Natural killer cell treated with Interleukin-12 subunit alpha and Interleukin-12 subunit beta and Interleukin-15 and Interleukin-18, amount 100 ng/mL, for 72 hours (primary cell): ENCODE data around the gene ARHGAP26. TPM values are rescaled to one million over a fixed set of nuclear protein-coding genes. Genes with fewer than 3 reads are reported as not detected.
A peak's percentile ranks its signal among the peaks of the same experiment; 100 is the strongest.

Source experiments
- ATAC-seq, 2 donors: fragments of 150-1000 bp; cut with Tn5 transposase in 1 of 2; sonication (Bioruptor Pico), chemical (Tn5 transposase) in 1 of 2; 2 replicates each; pipeline ENCODE4 v1.10.0; 2021
- DNase-seq: peaks from one replicate; pipeline ENCODE4 v3.0.0; 2022; ENCODE audit warnings: low spot score
- H3K27ac Mint-ChIP-seq, 2 donors: 1 replicate in 1 of 2; 2 replicates in 1 of 2; pipeline ENCODE4 v1.8.0; 2022; ENCODE audit warnings: mixed read lengths in 2 of 2, mild to moderate bottlenecking in 1 of 2, moderate library complexity in 1 of 2
- H3K27me3 Mint-ChIP-seq, 2 donors: 1 replicate in 1 of 2; 2 replicates in 1 of 2; pipeline ENCODE4 v1.8.0; 2022; ENCODE audit warnings: mixed read lengths in 2 of 2
- H3K36me3 Mint-ChIP-seq: one replicate; pipeline ENCODE4 v1.8.0; 2022; ENCODE audit warnings: mixed read lengths
- H3K4me1 Mint-ChIP-seq, 2 donors: 1 replicate in 1 of 2; 2 replicates in 1 of 2; pipeline ENCODE4 v1.8.0; 2022; ENCODE audit warnings: low read depth in 2 of 2, mixed read lengths in 2 of 2, mild to moderate bottlenecking in 1 of 2
- H3K4me3 Mint-ChIP-seq: one replicate; pipeline ENCODE4 v1.8.0; 2022; ENCODE audit warnings: mixed read lengths
- H3K9me3 Mint-ChIP-seq: 2 replicates; pipeline ENCODE4 v1.8.0; 2022; ENCODE audit warnings: mixed read lengths
- total RNA-seq, 2 donors: library from RNA; stranded (reverse); gene quantifications; one replicate each; pipeline ENCODE4 v1.2.3, GENCODE V29; 2022

ARHGAP26 gene
- total RNA-seq, 2 donors from 2014 or later, result 109 to 110 TPM

- DNase-seq, result no peak
- H3K4me1 Mint-ChIP-seq, result peaks cover 78 to 80% of the 10 kb centered on the region in 2 donors
Measured at GRCh38 chr5:142851731-142852130, 81.6 kb downstream of the ARHGAP26 start.

GRCh38 chr5:142852416-142853198, 82.4 kb downstream of the ARHGAP26 start:
- H3K27ac Mint-ChIP-seq, result peak overlapping the region in 1 of 2 donors; percentile 19
- H3K9me3 Mint-ChIP-seq, result no peaks in the 10 kb centered on the region
- no peak for ATAC-seq
- H3K27me3 Mint-ChIP-seq, result no peaks in the 10 kb centered on the region
- H3K4me1 Mint-ChIP-seq, result peaks cover 79 to 84% of the 10 kb centered on the region in 2 donors
- no peak overlapping the region for H3K4me3 Mint-ChIP-seq
- DNase-seq, result no peak
- H3K36me3 Mint-ChIP-seq, result no peaks in the 10 kb centered on the region

More at GRCh38 chr5:142851731-142852130, 81.6 kb downstream of the ARHGAP26 start:
- Mint-ChIP-seq H3K36me3 (no peaks in the 10 kb centered on the region), H3K4me3 (no peak overlapping the region), H3K27me3 (no peaks in the 10 kb centered on the region), H3K9me3 (no peaks in the 10 kb centered on the region), H3K27ac (peak overlapping the region in 1 of 2 donors; percentile 19)
- ATAC-seq, result no peak

GRCh38 chr5:142853682-142854081, 83.5 kb downstream of the ARHGAP26 start:
- no peak for ATAC-seq
- Mint-ChIP-seq H3K4me1 (peaks cover 78 to 84% of the 10 kb centered on the region in 2 donors), H3K27me3 (no peaks in the 10 kb centered on the region), H3K4me3 (no peak overlapping the region), H3K27ac (no peak overlapping the region), H3K9me3 (no peaks in the 10 kb centered on the region), H3K36me3 (no peaks in the 10 kb centered on the region)
- no peak for DNase-seq

- H3K4me3 Mint-ChIP-seq, result no peak overlapping the region
- no peak for DNase-seq
- H3K27me3 Mint-ChIP-seq, result no peaks in the 10 kb centered on the region
- H3K27ac Mint-ChIP-seq, result peak overlapping the region in 1 of 2 donors; percentile 39
- peaks cover 73 to 85% of the 10 kb centered on the region in 2 donors for H3K4me1 Mint-ChIP-seq
- no peaks in the 10 kb centered on the region for H3K36me3 Mint-ChIP-seq
- H3K9me3 Mint-ChIP-seq, result no peaks in the 10 kb centered on the region
- ATAC-seq, result peak in 1 of 2 donors; percentile 36
Measured at GRCh38 chr5:142856269-142856782, 86.1 kb downstream of the ARHGAP26 start.

GRCh38 chr5:142857405-142857804, 87.2 kb downstream of the ARHGAP26 start:
- no peak for ATAC-seq
- H3K36me3 Mint-ChIP-seq, result no peaks in the 10 kb centered on the region
- DNase-seq, result no peak
- peaks cover 70 to 84% of the 10 kb centered on the region in 2 donors for H3K4me1 Mint-ChIP-seq
- H3K27ac Mint-ChIP-seq, result peak overlapping the region in 1 of 2 donors; percentile 38
- H3K4me3 Mint-ChIP-seq, result no peak overlapping the region
- H3K9me3 Mint-ChIP-seq, result no peaks in the 10 kb centered on the region
- H3K27me3 Mint-ChIP-seq, result no peaks in the 10 kb centered on the region

- Mint-ChIP-seq H3K9me3 (no peaks in the 10 kb centered on the region), H3K27ac (peak overlapping the region in 1 of 2 donors; percentile 8), H3K4me1 (peaks cover 71 to 85% of the 10 kb centered on the region in 2 donors), H3K27me3 (no peaks in the 10 kb centered on the region), H3K4me3 (no peak overlapping the region), H3K36me3 (no peaks in the 10 kb centered on the region)
- no peak for ATAC-seq
- DNase-seq, result no peak
Measured at GRCh38 chr5:142859037-142859436, 88.9 kb downstream of the ARHGAP26 start.

- Mint-ChIP-seq H3K36me3 (no peaks in the 10 kb centered on the region), H3K4me3 (no peak overlapping the region), H3K9me3 (no peaks in the 10 kb centered on the region), H3K27ac (peak overlapping the region in 1 of 2 donors; percentile 66), H3K4me1 (peaks cover 71 to 82% of the 10 kb centered on the region in 2 donors), H3K27me3 (no peaks in the 10 kb centered on the region)
- no peak for ATAC-seq
- no peak for DNase-seq
Measured at GRCh38 chr5:142860270-142860669, 90.1 kb downstream of the ARHGAP26 start.

- ATAC-seq (no peak), DNase-seq (no peak)
- H3K9me3 Mint-ChIP-seq, result no peaks in the 10 kb centered on the region
- H3K4me3 Mint-ChIP-seq, result no peak overlapping the region
- no peaks in the 10 kb centered on the region for H3K27me3 Mint-ChIP-seq
- H3K27ac Mint-ChIP-seq, result peak overlapping the region in 1 of 2 donors; percentile 66
- peaks cover 68 to 80% of the 10 kb centered on the region in 2 donors for H3K4me1 Mint-ChIP-seq
- no peaks in the 10 kb centered on the region for H3K36me3 Mint-ChIP-seq
Measured at GRCh38 chr5:142861011-142861410, 90.8 kb downstream of the ARHGAP26 start.

GRCh38 chr5:142862594-142862993, 92.4 kb downstream of the ARHGAP26 start:
- H3K9me3 Mint-ChIP-seq, result no peaks in the 10 kb centered on the region
- H3K4me1 Mint-ChIP-seq, result peaks cover 72 to 80% of the 10 kb centered on the region in 2 donors
- H3K27me3 Mint-ChIP-seq, result no peaks in the 10 kb centered on the region
- DNase-seq (no peak), ATAC-seq (no peak)
- H3K27ac Mint-ChIP-seq, result peak overlapping the region in 1 of 2 donors; percentile 8
- no peaks in the 10 kb centered on the region for H3K36me3 Mint-ChIP-seq
- no peak overlapping the region for H3K4me3 Mint-ChIP-seq

- no peak for DNase-seq
- Mint-ChIP-seq H3K9me3 (no peaks in the 10 kb centered on the region), H3K4me1 (peaks cover 73 to 80% of the 10 kb centered on the region in 2 donors), H3K27ac (peak overlapping the region in 1 of 2 donors; percentile 59), H3K27me3 (no peaks in the 10 kb centered on the region), H3K4me3 (no peak overlapping the region), H3K36me3 (no peaks in the 10 kb centered on the region)
- ATAC-seq, result no peak
Measured at GRCh38 chr5:142863856-142864255, 93.7 kb downstream of the ARHGAP26 start.

- H3K4me1 Mint-ChIP-seq, result peaks cover 70 to 77% of the 10 kb centered on the region in 2 donors
- H3K4me3 Mint-ChIP-seq, result no peak overlapping the region
Measured at GRCh38 chr5:142864290-142865260, 94.4 kb downstream of the ARHGAP26 start.

GRCh38 chr5:142865631-142866030, 95.5 kb downstream of the ARHGAP26 start:
- no peak for ATAC-seq
- Mint-ChIP-seq H3K9me3 (no peaks in the 10 kb centered on the region), H3K4me1 (peaks cover 74 to 77% of the 10 kb centered on the region in 2 donors)

More at GRCh38 chr5:142864290-142865260, 94.4 kb downstream of the ARHGAP26 start:
- Mint-ChIP-seq H3K27ac (peak overlapping the region in 1 of 2 donors; percentile 59), H3K9me3 (no peaks in the 10 kb centered on the region), H3K27me3 (no peaks in the 10 kb centered on the region), H3K36me3 (no peaks in the 10 kb centered on the region)
- DNase-seq (no peak), ATAC-seq (no peak)

GRCh38 chr5:142866563-142867275, 96.5 kb downstream of the ARHGAP26 start:
- no peaks in the 10 kb centered on the region for H3K9me3 Mint-ChIP-seq
- peak; percentile 76 to 77 for ATAC-seq
- H3K4me3 Mint-ChIP-seq, result no peak overlapping the region
- no peaks in the 10 kb centered on the region for H3K27me3 Mint-ChIP-seq
- DNase-seq, result no peak
- peaks cover 67 to 73% of the 10 kb centered on the region in 2 donors for H3K4me1 Mint-ChIP-seq
- no peak overlapping the region for H3K27ac Mint-ChIP-seq
- no peaks in the 10 kb centered on the region for H3K36me3 Mint-ChIP-seq

More at GRCh38 chr5:142865631-142866030, 95.5 kb downstream of the ARHGAP26 start:
- Mint-ChIP-seq H3K4me3 (no peak overlapping the region), H3K27ac (peak overlapping the region in 1 of 2 donors; percentile 59), H3K27me3 (no peaks in the 10 kb centered on the region), H3K36me3 (no peaks in the 10 kb centered on the region)
- no peak for DNase-seq
